Lower lobe of right lung (tissue), 2 donors: Measurements from ENCODE around the gene ITGA5. TPM values are rescaled to one million over a fixed set of nuclear protein-coding genes. Genes with fewer than 3 reads are reported as not detected.

Source experiments
- ATAC-seq, 2 donors: fragments of 200-7000 bp; cut with Tn5 transposase; one replicate each; pipeline ENCODE4 v1.9.1; 2020 to 2022; ENCODE audit warnings: mild to moderate bottlenecking in 2 of 2, moderate library complexity in 2 of 2
- DNase-seq: peaks from one replicate; pipeline ENCODE4 v3.0.0-alpha.2; 2020
- H3K27ac ChIP-seq: fragments of 200-600 bp; one replicate; pipeline ENCODE4 v1.8.0; 2022
- H3K27me3 ChIP-seq: fragments of 200-600 bp; one replicate; pipeline ENCODE4 v1.8.0; 2022; ENCODE audit warnings: low read depth
- H3K36me3 ChIP-seq: fragments of 200-600 bp; one replicate; pipeline ENCODE4 v1.8.0; 2022; ENCODE audit warnings: mild to moderate bottlenecking
- H3K4me1 ChIP-seq: fragments of 200-600 bp; one replicate; pipeline ENCODE4 v1.8.0; 2022
- H3K4me3 ChIP-seq: fragments of 200-600 bp; one replicate; pipeline ENCODE4 v1.8.0; 2022; ENCODE audit warnings: mild to moderate bottlenecking
- H3K9me3 ChIP-seq: fragments of 200-600 bp; one replicate; pipeline ENCODE4 v1.8.0; 2022
- intact Hi-C: fragments of 100-400 bp; cut with DNase I; formaldehyde crosslinking; loops from one replicate; pipeline ENCODE4 v1.11.0; 2022
- total RNA-seq: library from RNA; stranded (reverse); fragmentation: NEBNext Ultra II Directional; extraction: Animal tissue kit (Norgen Biotek cat#: 25700); gene quantifications from one replicate; pipeline ENCODE4 v1.2.1, GENCODE V29; 2021
- TF ChIP-seq, protein P1 (sequence below): fragments of 200-600 bp; IDR thresholded peaks from one replicate; pipeline ENCODE4 v1.8.0; 2022; ENCODE audit warnings: antibody characterized with exemption, mild to moderate bottlenecking
- donor health status: DM: no; HTN: yes; CAD: no; lungs with severe emphysema.

Gene ITGA5
- total RNA-seq, 1 donor from 2014 or later = 97.1 TPM

DNA sequence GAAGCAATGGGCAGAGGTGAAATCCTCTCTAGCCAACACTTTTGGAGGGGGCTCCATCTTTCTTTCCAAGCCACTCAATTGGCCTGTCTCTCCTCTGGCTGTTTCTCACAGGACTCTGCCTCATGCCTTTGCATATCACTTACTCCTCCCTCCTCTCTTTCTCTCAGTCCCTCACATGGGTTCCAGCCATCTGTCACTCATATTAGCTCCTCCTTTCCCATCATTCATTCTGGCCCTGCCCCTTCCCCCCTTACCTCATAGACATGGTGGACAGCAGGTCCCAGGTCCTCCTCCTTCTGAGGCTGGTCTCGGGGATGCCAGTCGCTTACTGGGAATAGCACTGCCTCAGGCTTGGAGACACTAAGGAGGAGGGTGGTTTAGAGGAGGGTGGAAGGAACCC lies 17.9 kb downstream of the ITGA5 start:
- Histone ChIP-seq H3K4me1 (peaks cover 15% of the 10 kb centered on the region), H3K36me3 (peaks cover 100% of the 10 kb centered on the region), H3K27me3 (no peaks in the 10 kb centered on the region), H3K4me3 (no peak overlapping the region), H3K27ac (no peak overlapping the region), H3K9me3 (no peaks in the 10 kb centered on the region)
- TF ChIP-seq, protein P1, sequence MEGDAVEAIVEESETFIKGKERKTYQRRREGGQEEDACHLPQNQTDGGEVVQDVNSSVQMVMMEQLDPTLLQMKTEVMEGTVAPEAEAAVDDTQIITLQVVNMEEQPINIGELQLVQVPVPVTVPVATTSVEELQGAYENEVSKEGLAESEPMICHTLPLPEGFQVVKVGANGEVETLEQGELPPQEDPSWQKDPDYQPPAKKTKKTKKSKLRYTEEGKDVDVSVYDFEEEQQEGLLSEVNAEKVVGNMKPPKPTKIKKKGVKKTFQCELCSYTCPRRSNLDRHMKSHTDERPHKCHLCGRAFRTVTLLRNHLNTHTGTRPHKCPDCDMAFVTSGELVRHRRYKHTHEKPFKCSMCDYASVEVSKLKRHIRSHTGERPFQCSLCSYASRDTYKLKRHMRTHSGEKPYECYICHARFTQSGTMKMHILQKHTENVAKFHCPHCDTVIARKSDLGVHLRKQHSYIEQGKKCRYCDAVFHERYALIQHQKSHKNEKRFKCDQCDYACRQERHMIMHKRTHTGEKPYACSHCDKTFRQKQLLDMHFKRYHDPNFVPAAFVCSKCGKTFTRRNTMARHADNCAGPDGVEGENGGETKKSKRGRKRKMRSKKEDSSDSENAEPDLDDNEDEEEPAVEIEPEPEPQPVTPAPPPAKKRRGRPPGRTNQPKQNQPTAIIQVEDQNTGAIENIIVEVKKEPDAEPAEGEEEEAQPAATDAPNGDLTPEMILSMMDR = no peak
- intact Hi-C loops = loop anchor here (5.0 kb wide), 1 partner anchor 36 kb away; no protein-coding TSS in a partner anchor
- no peak for ATAC-seq
- no peak for DNase-seq

DNA sequence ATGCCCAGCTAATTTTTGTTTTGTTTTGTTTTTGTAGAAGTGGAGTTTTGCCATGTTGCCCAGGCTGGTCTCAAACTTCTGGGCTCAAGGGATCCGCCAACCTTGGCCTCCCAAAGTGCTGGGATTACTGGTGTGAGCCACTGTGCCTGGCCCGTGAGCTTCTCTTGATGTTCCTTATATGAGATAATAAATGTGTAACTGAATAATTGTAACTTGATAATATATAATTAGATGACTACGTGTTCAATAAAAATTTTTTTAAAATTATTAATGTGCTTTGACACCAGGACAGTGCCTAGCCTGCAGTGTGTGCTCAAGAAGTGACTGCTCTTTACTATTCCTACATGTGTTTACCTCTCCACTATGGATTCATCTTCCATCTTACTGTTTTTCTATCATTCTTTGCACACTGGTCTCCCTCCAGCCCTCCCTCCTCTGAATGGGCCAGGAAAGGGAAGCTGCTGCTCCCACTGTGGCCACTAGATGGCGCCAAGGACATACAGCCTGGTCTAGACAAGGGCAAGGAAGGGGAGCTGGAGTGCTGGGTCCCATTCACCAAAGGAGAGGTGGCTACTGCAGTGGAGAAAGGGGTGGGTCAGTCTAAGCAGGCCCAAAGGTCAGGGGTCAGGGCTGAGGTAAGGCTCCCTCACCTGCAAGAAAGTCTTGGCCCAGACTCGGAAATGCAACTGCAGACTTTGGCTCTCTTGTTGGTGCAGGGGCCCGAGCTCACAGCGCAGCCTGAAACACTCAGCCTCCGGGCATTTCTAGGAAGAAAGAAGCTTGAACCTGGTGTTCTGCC lies 19.9 kb downstream of the ITGA5 start:
- DNase-seq (peak; percentile 86), ATAC-seq (peak; percentile 85 to 93)
- Histone ChIP-seq H3K36me3 (peaks cover 100% of the 10 kb centered on the region), H3K4me1 (peaks cover 13% of the 10 kb centered on the region), H3K27ac (no peak overlapping the region), H3K27me3 (no peaks in the 10 kb centered on the region), H3K9me3 (no peaks in the 10 kb centered on the region), H3K4me3 (no peak overlapping the region)
- intact Hi-C loops = no loop called here
- TF ChIP-seq, protein P1 = peak; percentile 98

DNA sequence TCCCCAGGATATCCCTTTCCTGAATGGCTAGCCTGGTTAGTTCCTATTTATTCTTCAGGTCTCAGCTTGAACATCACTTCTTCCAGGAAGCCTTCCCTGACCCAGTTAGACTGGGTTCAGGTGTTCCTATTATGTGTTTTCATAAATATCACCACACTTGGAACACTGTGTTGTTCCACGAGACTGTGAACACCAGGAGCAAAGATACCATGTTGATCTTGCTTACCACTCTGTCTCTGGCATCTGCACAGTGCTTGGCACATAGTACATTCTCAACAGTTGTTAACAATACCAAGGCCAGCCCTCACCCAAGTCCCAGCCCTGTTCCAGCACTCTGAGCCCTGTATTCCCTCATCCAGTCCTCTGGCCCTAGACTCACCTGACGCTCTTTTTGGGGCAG lies 20.8 kb downstream of the ITGA5 start:
- ATAC-seq = no peak
- intact Hi-C loops = no loop called here
- peaks cover 17% of the 10 kb centered on the region for H3K4me1 ChIP-seq
- TF ChIP-seq, protein P1 = no peak
- DNase-seq = no peak
- no peaks in the 10 kb centered on the region for H3K27me3 ChIP-seq
- H3K4me3 ChIP-seq = no peak overlapping the region
- H3K36me3 ChIP-seq = peaks cover 97% of the 10 kb centered on the region
- H3K27ac ChIP-seq = no peak overlapping the region
- H3K9me3 ChIP-seq = no peaks in the 10 kb centered on the region

DNA sequence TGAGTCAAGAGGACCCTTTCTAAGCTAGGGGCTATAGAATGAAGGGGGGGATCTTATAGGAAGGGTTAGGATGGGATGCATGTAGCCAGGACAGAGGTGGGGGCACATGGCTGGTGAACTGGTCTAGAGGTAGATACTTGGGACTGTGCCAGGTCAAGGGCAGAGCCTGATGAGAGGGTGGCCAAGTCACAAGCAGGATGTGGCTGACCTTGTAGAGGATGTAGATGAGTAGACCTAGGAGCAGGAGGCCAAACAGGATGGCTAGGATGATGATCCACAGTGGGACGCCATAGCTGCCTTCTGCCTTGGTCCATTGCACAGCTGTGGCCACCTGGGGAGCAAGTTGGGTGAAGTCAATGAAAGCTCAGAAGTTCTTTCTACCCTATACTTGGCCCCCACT lies 21.9 kb downstream of the ITGA5 start:
- intact Hi-C loops = no loop called here

DNA sequence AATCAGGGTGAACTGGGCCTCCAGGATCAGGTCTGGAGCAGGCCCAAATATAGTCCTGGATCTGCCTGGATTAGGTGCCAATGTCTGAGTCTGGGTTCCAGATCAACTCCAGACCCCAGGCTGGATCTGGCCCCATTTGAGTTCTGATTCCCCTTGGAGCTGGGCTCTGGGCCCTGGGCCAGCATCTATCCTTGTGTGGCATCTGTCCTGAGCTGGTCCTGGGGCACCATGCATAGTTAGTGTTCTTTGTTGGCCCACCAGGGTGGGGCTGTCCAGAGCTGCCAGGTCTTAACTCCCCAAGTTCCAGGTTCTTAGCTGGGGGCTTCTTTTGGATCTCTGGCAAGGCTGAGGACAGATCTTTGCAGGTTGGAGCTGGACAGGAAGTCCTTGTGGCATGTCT lies 23.5 kb downstream of the ITGA5 start:
- DNase-seq = no peak
- Histone ChIP-seq H3K27ac (no peak overlapping the region), H3K27me3 (no peaks in the 10 kb centered on the region), H3K9me3 (no peaks in the 10 kb centered on the region), H3K4me1 (peaks cover 31% of the 10 kb centered on the region), H3K36me3 (peaks cover 70% of the 10 kb centered on the region), H3K4me3 (no peak overlapping the region)
- ATAC-seq = no peak
- TF ChIP-seq, protein P1 = no peak
- intact Hi-C loops = no loop called here

More for the DNA sequence above, 21.9 kb downstream of the ITGA5 start:
- H3K27me3 ChIP-seq = no peaks in the 10 kb centered on the region
- H3K4me1 ChIP-seq = peaks cover 25% of the 10 kb centered on the region
- H3K36me3 ChIP-seq = peaks cover 87% of the 10 kb centered on the region
- no peak overlapping the region for H3K27ac ChIP-seq
- H3K9me3 ChIP-seq = no peaks in the 10 kb centered on the region
- no peak overlapping the region for H3K4me3 ChIP-seq
- DNase-seq (no peak), ATAC-seq (no peak)
- TF ChIP-seq, protein P1 = no peak
